AG04449 (cell line): ENCODE results near the gene CHD9NB.
"Not testable (repeated sequence)": the region's sequence is repeated elsewhere in the genome, so short reads cannot be mapped to it uniquely, and the experiment has no call there.

Experiments used
- CTCF ChIA-PET: fragments of 350-600 bp; formaldehyde crosslinking; extraction: SDS; loops from one replicate; lab custom pipeline; 2021; ENCODE audit warnings: antibody characterized with exemption; lab: Yijun Ruan, JAX
- POLR2A ChIA-PET: fragments of 400-600, 350-600 bp; formaldehyde crosslinking; extraction: SDS; loops from one replicate; lab custom pipeline; 2020; ENCODE audit warnings: antibody characterized with exemption, inconsistent platforms; lab: Yijun Ruan, JAX
- DNase-seq: peaks from one replicate; pipeline ENCODE4 v3.0.0-alpha.2; 2010; ENCODE audit warnings: low read depth, low spot score
- H3K4me3 ChIP-seq: 2 replicates; pipeline ENCODE4 v1.5.1; 2011; ENCODE audit warnings: low read depth, mild to moderate bottlenecking, control low read depth, low read length
- TF ChIP-seq, protein P1 (sequence below): IDR thresholded peaks from one replicate; pipeline ENCODE4 v1.5.1; 2011; ENCODE audit warnings: mild to moderate bottlenecking, moderate library complexity, low read length, control low read depth, inconsistent platforms; ENCODE audit not compliant: insufficient read depth; ENCODE audit errors: missing control alignments

CHD9NB gene

DNA sequence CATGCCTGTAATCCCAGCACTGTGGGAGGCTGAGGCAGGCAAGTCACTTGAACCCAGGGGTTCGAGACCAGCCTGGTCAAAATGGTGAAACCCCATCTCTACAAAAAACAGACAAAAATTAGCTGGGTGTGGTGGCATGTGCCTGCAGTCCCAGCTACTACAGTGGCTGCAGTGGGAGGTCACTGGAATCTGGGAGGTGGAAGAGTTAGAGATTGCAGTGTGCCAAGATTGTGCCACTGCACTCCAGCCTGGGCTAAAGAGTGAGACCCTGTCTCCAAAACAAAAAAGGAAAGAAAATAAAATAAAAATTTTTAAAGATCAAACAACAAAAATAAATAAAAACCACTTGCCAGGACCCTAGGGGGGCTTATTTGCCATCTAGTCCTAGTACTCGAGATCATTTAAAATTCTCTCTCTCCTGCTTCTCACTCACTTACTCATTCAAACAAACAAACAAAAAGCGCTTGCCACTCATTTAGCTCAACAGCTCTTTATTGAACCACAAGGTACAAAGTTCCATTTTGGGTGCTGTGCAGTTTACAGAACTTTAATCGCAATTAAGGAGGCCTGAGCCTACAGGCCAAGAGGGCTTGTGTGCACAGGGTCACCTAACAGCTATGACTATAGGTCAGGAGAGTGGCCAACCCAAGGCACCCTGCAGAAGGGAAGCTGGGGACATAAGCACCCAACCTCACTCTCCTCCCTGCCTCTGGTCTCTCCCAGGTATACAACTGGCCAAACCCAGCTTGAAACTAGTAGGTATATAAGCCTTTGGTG lies 4.4 kb downstream of the CHD9NB start:
- ChIA-PET POLR2A (interaction anchor here (0.6 kb wide), 1 partner anchor 25 kb away, joined by 3 read pairs; no protein-coding TSS in a partner anchor), CTCF (no interaction called here)
- TF ChIP-seq, protein P1, sequence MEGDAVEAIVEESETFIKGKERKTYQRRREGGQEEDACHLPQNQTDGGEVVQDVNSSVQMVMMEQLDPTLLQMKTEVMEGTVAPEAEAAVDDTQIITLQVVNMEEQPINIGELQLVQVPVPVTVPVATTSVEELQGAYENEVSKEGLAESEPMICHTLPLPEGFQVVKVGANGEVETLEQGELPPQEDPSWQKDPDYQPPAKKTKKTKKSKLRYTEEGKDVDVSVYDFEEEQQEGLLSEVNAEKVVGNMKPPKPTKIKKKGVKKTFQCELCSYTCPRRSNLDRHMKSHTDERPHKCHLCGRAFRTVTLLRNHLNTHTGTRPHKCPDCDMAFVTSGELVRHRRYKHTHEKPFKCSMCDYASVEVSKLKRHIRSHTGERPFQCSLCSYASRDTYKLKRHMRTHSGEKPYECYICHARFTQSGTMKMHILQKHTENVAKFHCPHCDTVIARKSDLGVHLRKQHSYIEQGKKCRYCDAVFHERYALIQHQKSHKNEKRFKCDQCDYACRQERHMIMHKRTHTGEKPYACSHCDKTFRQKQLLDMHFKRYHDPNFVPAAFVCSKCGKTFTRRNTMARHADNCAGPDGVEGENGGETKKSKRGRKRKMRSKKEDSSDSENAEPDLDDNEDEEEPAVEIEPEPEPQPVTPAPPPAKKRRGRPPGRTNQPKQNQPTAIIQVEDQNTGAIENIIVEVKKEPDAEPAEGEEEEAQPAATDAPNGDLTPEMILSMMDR = no peak
- no peak overlapping the region for H3K4me3 ChIP-seq
- DNase-seq = no peak

DNA sequence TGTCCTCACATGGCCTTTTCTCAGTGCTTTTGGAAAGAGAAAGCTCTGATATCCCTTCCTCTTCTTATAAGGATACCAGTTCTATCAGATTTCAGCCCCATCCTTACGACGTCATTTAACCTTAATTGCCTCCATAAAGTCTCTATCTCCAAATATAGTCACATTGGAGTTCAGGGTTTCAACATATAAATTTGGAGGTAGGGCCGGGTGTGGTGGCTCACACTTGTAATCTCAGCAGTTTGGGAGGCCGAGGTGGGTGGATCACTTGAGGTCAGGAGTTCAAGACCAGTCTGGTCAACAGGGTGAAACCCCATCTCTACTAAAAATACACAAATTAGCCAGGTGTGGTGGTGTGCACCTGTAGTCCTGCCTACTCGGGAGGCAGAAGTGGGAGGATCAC lies 5.2 kb downstream of the CHD9NB start:
- POLR2A ChIA-PET = interaction anchor here (0.6 kb wide), 1 partner anchor 24 kb away, joined by 3 read pairs; no protein-coding TSS in a partner anchor
- H3K4me3 ChIP-seq, DNase-seq, CTCF ChIA-PET: not testable (repeated sequence)

DNA sequence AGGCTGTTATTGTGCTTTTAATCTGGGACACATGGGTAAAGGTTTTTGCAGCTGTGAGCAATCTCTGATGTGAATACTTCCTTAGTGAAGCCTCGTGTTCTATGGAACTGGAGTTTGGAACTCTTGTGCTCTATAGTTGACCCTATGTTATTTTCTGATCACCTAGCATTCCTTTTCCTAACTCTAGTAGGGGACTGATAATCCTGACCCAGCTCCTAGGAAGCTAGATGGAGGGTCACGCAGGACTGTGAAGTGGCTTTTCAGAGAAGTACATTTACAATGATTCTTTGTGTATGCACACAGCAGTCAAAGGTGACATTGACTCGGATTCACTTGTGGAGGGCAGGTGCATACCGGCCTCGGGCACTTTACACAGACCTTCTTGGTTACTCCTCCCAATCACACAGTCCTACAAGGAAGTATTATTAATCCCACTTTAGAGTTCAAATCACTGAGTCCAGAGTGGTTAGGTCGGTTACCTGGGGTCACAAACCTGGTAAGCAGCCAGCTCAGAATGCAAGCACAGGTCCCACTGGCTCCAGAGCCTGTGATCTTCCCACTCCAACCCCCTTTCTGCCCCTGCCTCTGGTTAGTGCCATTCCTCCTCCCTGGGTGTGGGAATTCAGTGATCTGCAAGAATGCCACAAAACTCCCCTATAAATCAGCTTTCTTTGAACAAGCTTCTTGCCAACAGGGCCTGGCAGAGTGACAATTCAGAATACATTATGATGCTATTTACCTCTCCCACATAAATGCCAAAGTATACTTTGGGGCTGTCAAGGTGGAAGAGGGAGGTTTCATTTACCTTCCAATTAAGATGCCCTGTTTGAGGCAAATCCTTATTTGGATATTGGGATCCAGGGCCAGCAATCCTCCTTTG lies 7.1 kb downstream of the CHD9NB start:
- ChIA-PET POLR2A (no interaction called here), CTCF (interaction anchor here (0.9 to 2.9 kb wide), 3 partner anchors 9 to 162 kb away, joined by 3 to 13 read pairs (median 8); partner anchors contain the start of gene CHD9)
- H3K4me3 ChIP-seq = no peak overlapping the region
- TF ChIP-seq, protein P1 = no peak
- no peak for DNase-seq

DNA sequence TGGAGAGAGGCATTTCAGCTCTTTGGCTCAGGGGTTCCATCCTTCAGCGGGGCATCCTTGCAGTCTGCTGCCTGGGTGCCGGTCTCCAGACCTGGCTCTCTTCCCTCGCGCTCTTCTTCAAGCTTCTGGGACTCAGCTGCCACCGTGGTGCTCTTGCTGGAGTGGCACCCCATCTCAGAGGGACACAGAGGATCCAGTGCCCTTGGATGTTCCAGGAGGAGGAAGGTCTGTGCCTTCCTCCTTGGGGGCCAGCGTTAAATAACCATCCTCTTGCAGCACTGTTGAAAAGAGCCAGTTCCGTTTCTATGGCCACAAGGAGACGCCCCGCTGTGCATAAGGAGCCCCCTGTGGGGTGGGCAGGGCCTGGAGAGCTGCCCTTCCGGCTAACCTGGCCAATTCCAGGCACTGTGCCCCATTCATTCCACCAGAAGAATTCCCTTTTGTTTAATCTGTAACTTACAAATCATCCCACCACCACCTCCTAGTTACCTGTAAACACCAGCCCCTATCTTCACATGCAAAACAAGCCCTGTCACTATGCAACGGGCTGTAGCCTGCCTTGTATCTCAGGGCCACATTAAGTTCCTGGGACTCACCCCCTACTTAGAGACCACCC lies 8.6 kb downstream of the CHD9NB start:
- H3K4me3 ChIP-seq = no peak overlapping the region
- POLR2A ChIA-PET = interaction anchor here (0.9 kb wide), 1 partner anchor 8 kb away, joined by 3 read pairs; the partner anchor contains the start of gene CHD9NB
- no peak for DNase-seq
- TF ChIP-seq, protein P1 = no peak
- CTCF ChIA-PET = interaction anchor here (0.7 to 2.9 kb wide), 3 partner anchors 11 to 116 kb away, joined by 3 to 13 read pairs (median 8); partner anchors contain the start of gene CHD9

DNA sequence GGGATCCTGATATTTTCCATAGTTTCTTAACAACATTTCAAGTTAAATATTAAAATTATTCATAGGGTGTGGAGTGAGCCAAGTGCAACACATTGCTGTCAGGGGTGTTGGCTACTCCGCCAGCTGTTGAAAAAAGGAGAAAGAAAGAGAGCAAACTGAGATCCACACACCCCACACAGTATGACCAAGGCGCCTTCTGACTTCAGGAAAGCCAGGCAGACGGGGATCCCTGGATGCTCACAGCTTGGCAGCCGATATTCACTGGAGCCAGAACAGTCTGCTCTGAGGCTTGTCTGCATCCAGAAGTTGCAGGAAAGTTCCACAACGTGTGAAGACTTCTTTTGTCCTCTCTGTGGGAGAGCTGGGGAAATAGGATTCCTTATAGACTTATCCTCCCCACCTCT lies 9.3 kb downstream of the CHD9NB start:
- H3K4me3 ChIP-seq = no peak overlapping the region
- TF ChIP-seq, protein P1 = no peak
- no peak for DNase-seq
- ChIA-PET CTCF (interaction anchor here (0.6 to 2.9 kb wide), 3 partner anchors 21 to 779 kb away, joined by 3 to 8 read pairs (median 3); no protein-coding TSS in a partner anchor), POLR2A (interaction anchor here (0.9 kb wide), 1 partner anchor 9 kb away, joined by 3 read pairs; the partner anchor contains the start of gene CHD9NB)

DNA sequence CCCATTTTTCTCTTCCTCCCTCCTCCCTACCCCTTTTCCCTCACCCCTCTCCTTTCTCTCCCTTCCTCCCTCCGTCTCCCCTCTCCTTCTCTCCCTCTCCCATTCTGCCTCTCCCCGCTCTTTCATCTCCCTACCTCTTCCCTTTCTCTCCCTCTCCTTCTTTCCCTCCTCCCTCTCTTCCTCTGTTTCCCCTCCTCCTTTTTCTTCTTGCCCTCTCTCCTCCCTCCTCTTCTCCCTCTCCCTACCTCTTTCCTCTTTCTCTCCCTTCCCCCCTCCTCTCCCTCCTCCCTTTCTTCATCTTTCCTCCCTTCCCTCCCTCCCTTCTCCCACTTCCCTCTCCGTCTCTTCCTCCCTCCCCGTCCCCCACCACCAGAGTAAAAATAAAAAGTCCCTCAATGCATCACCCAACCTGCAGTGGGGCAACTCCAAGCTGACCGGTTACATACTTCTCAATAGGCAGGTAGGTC lies 10.4 kb downstream of the CHD9NB start:
- TF ChIP-seq, protein P1 = no peak
- no peak for DNase-seq
- ChIA-PET CTCF (interaction anchor here (0.6 kb wide), 1 partner anchor 23 kb away, joined by 4 read pairs; no protein-coding TSS in a partner anchor), POLR2A (interaction anchor here (0.7 to 0.8 kb wide), 2 partner anchors 13 to 170 kb away, joined by 3 to 4 read pairs; partner anchors contain the start of gene CHD9)
- H3K4me3 ChIP-seq = no peak overlapping the region
